WTC11 (cell line): Measurements from ENCODE around the gene ATF7IP. TPM values are rescaled to one million over a fixed set of nuclear protein-coding genes. Genes with fewer than 3 reads are reported as not detected.

Experiments
- ATAC-seq: fragments of 200-7000 bp; cut with Tn5 transposase; 2 replicates; pipeline ENCODE4 v1.10.0; 2021; ENCODE audit warnings: mild to moderate bottlenecking, moderate library complexity
- CTCF ChIA-PET: fragments of 300-600 bp; sonication (Branson Sonifier 250); formaldehyde crosslinking; loops from one replicate; lab custom pipeline; 2021; ENCODE audit warnings: antibody characterized with exemption; lab: Charles Lee
- POLR2A ChIA-PET: fragments of 350-600 bp; sonication (Branson Sonifier 250); formaldehyde crosslinking; loops from one replicate; lab custom pipeline; 2021; ENCODE audit warnings: antibody characterized with exemption; lab: Charles Lee
- DNase-seq: peaks from one replicate; pipeline ENCODE4 v3.0.0; 2021; ENCODE audit warnings: low spot score
- H3K27ac Mint-ChIP-seq: 2 replicates; pipeline ENCODE4 v1.8.0; 2021; ENCODE audit warnings: mixed read lengths
- H3K27me3 Mint-ChIP-seq: 2 replicates; pipeline ENCODE4 v1.8.0; 2021; ENCODE audit warnings: low read depth, mild to moderate bottlenecking, moderate library complexity, mixed read lengths
- H3K36me3 Mint-ChIP-seq: 2 replicates; pipeline ENCODE4 v1.8.0; 2021; ENCODE audit warnings: mixed read lengths
- H3K4me1 Mint-ChIP-seq: 2 replicates; pipeline ENCODE4 v1.8.0; 2022; ENCODE audit warnings: mixed read lengths
- H3K4me3 Mint-ChIP-seq: 2 replicates; pipeline ENCODE4 v1.8.0; 2021; ENCODE audit warnings: mild to moderate bottlenecking, moderate library complexity, mixed read lengths
- H3K9me3 Mint-ChIP-seq: 2 replicates; pipeline ENCODE4 v1.8.0; 2021; ENCODE audit warnings: mixed read lengths
- ELF4 ChIP-seq: sonication (generic); formaldehyde crosslinking; IDR thresholded peaks from 2 replicates; pipeline ENCODE4 v1.8.1; 2022; ENCODE audit warnings: low read depth, mild to moderate bottlenecking, moderate library complexity, missing genetic modification reagents
- FOXK1 ChIP-seq: sonication (generic); formaldehyde crosslinking; IDR thresholded peaks from 2 replicates; pipeline ENCODE4 v1.8.0; 2022; ENCODE audit warnings: mild to moderate bottlenecking, moderate library complexity, missing genetic modification reagents
- GABPB1 ChIP-seq: sonication (generic); formaldehyde crosslinking; IDR thresholded peaks from 2 replicates; pipeline ENCODE4 v1.8.1; 2023; ENCODE audit warnings: mild to moderate bottlenecking, missing genetic modification reagents
- GTF2I ChIP-seq: fragments of 250-450 bp; sonication (Bioruptor Pico); conservative IDR thresholded peaks from 2 replicates; pipeline ENCODE4 v1.4.0; 2021; ENCODE audit warnings: mild to moderate bottlenecking
- JUN ChIP-seq: sonication (generic); formaldehyde crosslinking; IDR thresholded peaks from 2 replicates; pipeline ENCODE4 v1.8.0; 2023; ENCODE audit warnings: mild to moderate bottlenecking, missing genetic modification reagents
- NFE2L1 ChIP-seq: sonication (generic); formaldehyde crosslinking; IDR thresholded peaks from 2 replicates; pipeline ENCODE4 v1.8.1; 2023; ENCODE audit warnings: missing genetic modification reagents
- NR1H2 ChIP-seq: sonication (generic); formaldehyde crosslinking; IDR thresholded peaks from 2 replicates; pipeline ENCODE4 v1.9.0; 2021; ENCODE audit warnings: mild to moderate bottlenecking, moderate library complexity, missing genetic modification reagents
- SOX15 ChIP-seq: fragments of 250-450 bp; sonication (Bioruptor Pico); IDR thresholded peaks from 2 replicates; pipeline ENCODE4 v1.9.0; 2021; ENCODE audit warnings: mild to moderate bottlenecking
- TCF7 ChIP-seq: sonication (generic); formaldehyde crosslinking; IDR thresholded peaks from 2 replicates; pipeline ENCODE4 v1.8.0; 2022; ENCODE audit warnings: mild to moderate bottlenecking, low read depth, missing genetic modification reagents, moderate library complexity
- TEAD1 ChIP-seq: sonication (generic); formaldehyde crosslinking; IDR thresholded peaks from 2 replicates; pipeline ENCODE4 v1.8.0; 2022; ENCODE audit warnings: mild to moderate bottlenecking, missing genetic modification reagents
- ZNF317 ChIP-seq: sonication (generic); formaldehyde crosslinking; IDR thresholded peaks from 2 replicates; pipeline ENCODE4 v1.8.1; 2023; ENCODE audit warnings: low read depth, mild to moderate bottlenecking, moderate library complexity, missing genetic modification reagents, borderline replicate concordance
- total RNA-seq: library from RNA; stranded (reverse); gene quantifications from 3 replicates; pipeline ENCODE4 v1.2.3, GENCODE V29; 2021
- TF ChIP-seq, protein P1 (sequence below): sonication (generic); formaldehyde crosslinking; IDR thresholded peaks from 2 replicates; pipeline ENCODE4 v1.8.0; 2022; ENCODE audit warnings: mild to moderate bottlenecking, missing genetic modification reagents
- TF ChIP-seq, protein P2 (sequence below): fragments of 250-450 bp; sonication (Bioruptor Pico); IDR thresholded peaks from 2 replicates; pipeline ENCODE4 v2.1.2; 2022; ENCODE audit warnings: mild to moderate bottlenecking, moderate library complexity
- TF ChIP-seq, protein P3 (sequence below): fragments of 250-450 bp; sonication (Bioruptor Pico); IDR thresholded peaks from 2 replicates; pipeline ENCODE4 v1.9.0; 2021; ENCODE audit warnings: mild to moderate bottlenecking, borderline replicate concordance
- TF ChIP-seq, protein P4 (sequence below): fragments of 250-450 bp; sonication (Bioruptor Pico); IDR thresholded peaks from 2 replicates; pipeline ENCODE4 v1.9.0; 2021; ENCODE audit warnings: mild to moderate bottlenecking
- TF ChIP-seq, protein P5 (sequence below): fragments of 250-450 bp; sonication (Bioruptor Pico); IDR thresholded peaks from 2 replicates; pipeline ENCODE4 v1.9.0; 2021; ENCODE audit warnings: moderate library complexity, mild to moderate bottlenecking, inconsistent platforms, borderline replicate concordance
- TF ChIP-seq, protein P6 (sequence below): sonication (generic); formaldehyde crosslinking; IDR thresholded peaks from 2 replicates; pipeline ENCODE4 v1.8.1; 2022; ENCODE audit warnings: low read depth, missing genetic modification reagents, borderline replicate concordance
- TF ChIP-seq, protein P7 (sequence below): sonication (generic); formaldehyde crosslinking; conservative IDR thresholded peaks from 2 replicates; pipeline ENCODE4 v1.8.1; 2023; ENCODE audit warnings: mild to moderate bottlenecking, low read depth, missing genetic modification reagents, moderate library complexity
- TF ChIP-seq, protein P8 (sequence below): sonication (generic); formaldehyde crosslinking; IDR thresholded peaks from 2 replicates; pipeline ENCODE4 v1.8.1; 2023; ENCODE audit warnings: mild to moderate bottlenecking, moderate library complexity, missing genetic modification reagents

ATF7IP gene
- total RNA-seq, 1 experiment from 2014 or later, result 141 TPM

DNA sequence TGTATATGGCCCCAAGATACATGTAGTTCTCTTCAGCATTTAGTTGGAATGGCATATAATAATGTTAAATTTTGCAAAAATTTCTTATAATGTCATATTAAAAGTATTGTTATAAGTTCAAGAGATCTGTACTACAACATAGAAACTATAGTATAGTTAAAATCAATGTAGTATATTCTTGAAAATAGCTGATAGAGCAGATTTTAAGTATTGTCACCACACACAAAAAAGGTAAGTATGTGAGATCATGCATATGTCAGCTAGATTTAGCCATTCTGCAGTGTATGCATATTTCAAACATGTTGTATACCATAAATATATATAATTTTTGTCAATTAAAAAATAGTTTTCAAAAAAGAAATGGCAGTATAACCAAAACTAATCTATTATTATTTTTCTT lies 115.7 kb downstream of the ATF7IP start:
- ATAC-seq (no peak), DNase-seq (no peak)
- H3K36me3 Mint-ChIP-seq, result peaks cover 75% of the 10 kb centered on the region
- TF ChIP-seq, protein P1, sequence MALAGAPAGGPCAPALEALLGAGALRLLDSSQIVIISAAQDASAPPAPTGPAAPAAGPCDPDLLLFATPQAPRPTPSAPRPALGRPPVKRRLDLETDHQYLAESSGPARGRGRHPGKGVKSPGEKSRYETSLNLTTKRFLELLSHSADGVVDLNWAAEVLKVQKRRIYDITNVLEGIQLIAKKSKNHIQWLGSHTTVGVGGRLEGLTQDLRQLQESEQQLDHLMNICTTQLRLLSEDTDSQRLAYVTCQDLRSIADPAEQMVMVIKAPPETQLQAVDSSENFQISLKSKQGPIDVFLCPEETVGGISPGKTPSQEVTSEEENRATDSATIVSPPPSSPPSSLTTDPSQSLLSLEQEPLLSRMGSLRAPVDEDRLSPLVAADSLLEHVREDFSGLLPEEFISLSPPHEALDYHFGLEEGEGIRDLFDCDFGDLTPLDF, result no peak
- TF ChIP-seq GTF2I (no peak), JUN (no peak)
- TF ChIP-seq, protein P2, sequence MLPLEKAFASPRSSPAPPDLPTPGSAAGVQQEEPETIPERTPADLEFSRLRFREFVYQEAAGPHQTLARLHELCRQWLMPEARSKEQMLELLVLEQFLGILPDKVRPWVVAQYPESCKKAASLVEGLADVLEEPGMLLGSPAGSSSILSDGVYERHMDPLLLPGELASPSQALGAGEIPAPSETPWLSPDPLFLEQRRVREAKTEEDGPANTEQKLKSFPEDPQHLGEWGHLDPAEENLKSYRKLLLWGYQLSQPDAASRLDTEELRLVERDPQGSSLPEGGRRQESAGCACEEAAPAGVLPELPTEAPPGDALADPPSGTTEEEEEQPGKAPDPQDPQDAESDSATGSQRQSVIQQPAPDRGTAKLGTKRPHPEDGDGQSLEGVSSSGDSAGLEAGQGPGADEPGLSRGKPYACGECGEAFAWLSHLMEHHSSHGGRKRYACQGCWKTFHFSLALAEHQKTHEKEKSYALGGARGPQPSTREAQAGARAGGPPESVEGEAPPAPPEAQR (CRISPR knock-in tag), result no peak
- H3K27me3 Mint-ChIP-seq, result no peaks in the 10 kb centered on the region
- ChIA-PET POLR2A (no interaction called here), CTCF (no interaction called here)
- H3K4me3 Mint-ChIP-seq, result no peak overlapping the region
- H3K27ac Mint-ChIP-seq, result no peak overlapping the region
- no peaks in the 10 kb centered on the region for H3K9me3 Mint-ChIP-seq
- H3K4me1 Mint-ChIP-seq, result no peaks in the 10 kb centered on the region

DNA sequence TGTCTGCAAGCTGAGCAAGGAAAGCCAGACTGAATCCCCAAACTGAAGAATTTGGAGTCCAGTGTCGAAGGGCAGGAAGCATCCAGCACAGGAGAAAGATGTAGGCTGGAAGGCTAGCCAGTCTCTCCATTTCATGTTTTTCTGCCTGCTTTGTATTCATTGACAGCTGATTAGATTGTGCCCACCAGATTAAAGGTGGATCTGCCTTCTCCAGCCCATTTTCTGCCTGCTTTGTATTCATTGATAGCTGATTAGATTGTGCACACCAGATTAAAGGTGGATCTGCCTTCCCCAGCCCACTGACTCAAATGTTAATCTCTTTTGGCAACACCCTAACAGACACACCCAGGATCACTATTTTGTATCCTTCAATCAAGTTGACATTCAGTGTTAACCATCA lies 116.9 kb downstream of the ATF7IP start:
- Mint-ChIP-seq H3K27me3 (no peaks in the 10 kb centered on the region), H3K4me3 (no peak overlapping the region), H3K36me3 (peaks cover 83% of the 10 kb centered on the region), H3K27ac (no peak overlapping the region), H3K4me1 (no peaks in the 10 kb centered on the region), H3K9me3 (no peaks in the 10 kb centered on the region)
- TF ChIP-seq, protein P3, sequence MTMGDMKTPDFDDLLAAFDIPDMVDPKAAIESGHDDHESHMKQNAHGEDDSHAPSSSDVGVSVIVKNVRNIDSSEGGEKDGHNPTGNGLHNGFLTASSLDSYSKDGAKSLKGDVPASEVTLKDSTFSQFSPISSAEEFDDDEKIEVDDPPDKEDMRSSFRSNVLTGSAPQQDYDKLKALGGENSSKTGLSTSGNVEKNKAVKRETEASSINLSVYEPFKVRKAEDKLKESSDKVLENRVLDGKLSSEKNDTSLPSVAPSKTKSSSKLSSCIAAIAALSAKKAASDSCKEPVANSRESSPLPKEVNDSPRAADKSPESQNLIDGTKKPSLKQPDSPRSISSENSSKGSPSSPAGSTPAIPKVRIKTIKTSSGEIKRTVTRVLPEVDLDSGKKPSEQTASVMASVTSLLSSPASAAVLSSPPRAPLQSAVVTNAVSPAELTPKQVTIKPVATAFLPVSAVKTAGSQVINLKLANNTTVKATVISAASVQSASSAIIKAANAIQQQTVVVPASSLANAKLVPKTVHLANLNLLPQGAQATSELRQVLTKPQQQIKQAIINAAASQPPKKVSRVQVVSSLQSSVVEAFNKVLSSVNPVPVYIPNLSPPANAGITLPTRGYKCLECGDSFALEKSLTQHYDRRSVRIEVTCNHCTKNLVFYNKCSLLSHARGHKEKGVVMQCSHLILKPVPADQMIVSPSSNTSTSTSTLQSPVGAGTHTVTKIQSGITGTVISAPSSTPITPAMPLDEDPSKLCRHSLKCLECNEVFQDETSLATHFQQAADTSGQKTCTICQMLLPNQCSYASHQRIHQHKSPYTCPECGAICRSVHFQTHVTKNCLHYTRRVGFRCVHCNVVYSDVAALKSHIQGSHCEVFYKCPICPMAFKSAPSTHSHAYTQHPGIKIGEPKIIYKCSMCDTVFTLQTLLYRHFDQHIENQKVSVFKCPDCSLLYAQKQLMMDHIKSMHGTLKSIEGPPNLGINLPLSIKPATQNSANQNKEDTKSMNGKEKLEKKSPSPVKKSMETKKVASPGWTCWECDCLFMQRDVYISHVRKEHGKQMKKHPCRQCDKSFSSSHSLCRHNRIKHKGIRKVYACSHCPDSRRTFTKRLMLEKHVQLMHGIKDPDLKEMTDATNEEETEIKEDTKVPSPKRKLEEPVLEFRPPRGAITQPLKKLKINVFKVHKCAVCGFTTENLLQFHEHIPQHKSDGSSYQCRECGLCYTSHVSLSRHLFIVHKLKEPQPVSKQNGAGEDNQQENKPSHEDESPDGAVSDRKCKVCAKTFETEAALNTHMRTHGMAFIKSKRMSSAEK (CRISPR knock-in tag), result no peak
- TF ChIP-seq TEAD1 (no peak), NFE2L1 (CRISPR knock-in tag) (no peak), TCF7 (CRISPR knock-in tag) (no peak), NR1H2 (CRISPR knock-in tag) (no peak)
- CTCF ChIA-PET, result no interaction called here
- POLR2A ChIA-PET, result no interaction called here
- ATAC-seq (no peak), DNase-seq (no peak)

DNA sequence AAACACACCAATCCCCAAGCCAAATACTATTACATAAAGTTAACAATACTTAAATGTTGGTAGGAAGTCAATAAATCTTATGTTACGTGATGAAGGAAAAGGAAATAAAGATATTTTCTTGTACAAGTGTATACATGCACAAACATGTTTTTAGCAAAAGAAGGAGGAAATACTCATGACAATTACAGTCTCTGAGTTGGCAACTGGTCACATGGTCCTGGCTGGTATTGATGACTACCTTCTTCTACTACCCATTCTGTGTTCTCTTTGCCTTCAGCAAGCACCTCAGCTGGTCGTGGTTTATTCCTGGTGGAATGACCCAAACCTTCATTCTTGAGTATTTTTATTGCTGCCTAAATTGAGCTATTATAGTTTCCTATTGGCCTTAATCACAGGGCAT lies 117.4 kb downstream of the ATF7IP start:
- no peaks in the 10 kb centered on the region for H3K27me3 Mint-ChIP-seq
- ChIA-PET CTCF (no interaction called here), POLR2A (no interaction called here)
- H3K4me3 Mint-ChIP-seq, result no peak overlapping the region
- no peak overlapping the region for H3K27ac Mint-ChIP-seq
- no peaks in the 10 kb centered on the region for H3K9me3 Mint-ChIP-seq
- ATAC-seq (no peak), DNase-seq (no peak)
- H3K36me3 Mint-ChIP-seq, result peaks cover 86% of the 10 kb centered on the region
- no peaks in the 10 kb centered on the region for H3K4me1 Mint-ChIP-seq
- TF ChIP-seq, protein P4, sequence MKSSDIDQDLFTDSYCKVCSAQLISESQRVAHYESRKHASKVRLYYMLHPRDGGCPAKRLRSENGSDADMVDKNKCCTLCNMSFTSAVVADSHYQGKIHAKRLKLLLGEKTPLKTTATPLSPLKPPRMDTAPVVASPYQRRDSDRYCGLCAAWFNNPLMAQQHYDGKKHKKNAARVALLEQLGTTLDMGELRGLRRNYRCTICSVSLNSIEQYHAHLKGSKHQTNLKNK, result no peak
- TF ChIP-seq ZNF317 (CRISPR knock-in tag), result no peak
- no peak for TF ChIP-seq GABPB1 (CRISPR knock-in tag)
- TF ChIP-seq, protein P5, sequence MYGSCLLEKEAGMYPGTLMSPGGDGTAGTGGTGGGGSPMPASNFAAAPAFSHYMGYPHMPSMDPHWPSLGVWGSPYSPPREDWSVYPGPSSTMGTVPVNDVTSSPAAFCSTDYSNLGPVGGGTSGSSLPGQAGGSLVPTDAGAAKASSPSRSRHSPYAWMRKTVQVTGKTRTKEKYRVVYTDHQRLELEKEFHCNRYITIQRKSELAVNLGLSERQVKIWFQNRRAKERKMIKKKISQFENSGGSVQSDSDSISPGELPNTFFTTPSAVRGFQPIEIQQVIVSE (CRISPR knock-in tag), result no peak
- TF ChIP-seq, protein P6, sequence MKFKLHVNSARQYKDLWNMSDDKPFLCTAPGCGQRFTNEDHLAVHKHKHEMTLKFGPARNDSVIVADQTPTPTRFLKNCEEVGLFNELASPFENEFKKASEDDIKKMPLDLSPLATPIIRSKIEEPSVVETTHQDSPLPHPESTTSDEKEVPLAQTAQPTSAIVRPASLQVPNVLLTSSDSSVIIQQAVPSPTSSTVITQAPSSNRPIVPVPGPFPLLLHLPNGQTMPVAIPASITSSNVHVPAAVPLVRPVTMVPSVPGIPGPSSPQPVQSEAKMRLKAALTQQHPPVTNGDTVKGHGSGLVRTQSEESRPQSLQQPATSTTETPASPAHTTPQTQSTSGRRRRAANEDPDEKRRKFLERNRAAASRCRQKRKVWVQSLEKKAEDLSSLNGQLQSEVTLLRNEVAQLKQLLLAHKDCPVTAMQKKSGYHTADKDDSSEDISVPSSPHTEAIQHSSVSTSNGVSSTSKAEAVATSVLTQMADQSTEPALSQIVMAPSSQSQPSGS (CRISPR knock-in tag), result no peak
- TF ChIP-seq, protein P7, sequence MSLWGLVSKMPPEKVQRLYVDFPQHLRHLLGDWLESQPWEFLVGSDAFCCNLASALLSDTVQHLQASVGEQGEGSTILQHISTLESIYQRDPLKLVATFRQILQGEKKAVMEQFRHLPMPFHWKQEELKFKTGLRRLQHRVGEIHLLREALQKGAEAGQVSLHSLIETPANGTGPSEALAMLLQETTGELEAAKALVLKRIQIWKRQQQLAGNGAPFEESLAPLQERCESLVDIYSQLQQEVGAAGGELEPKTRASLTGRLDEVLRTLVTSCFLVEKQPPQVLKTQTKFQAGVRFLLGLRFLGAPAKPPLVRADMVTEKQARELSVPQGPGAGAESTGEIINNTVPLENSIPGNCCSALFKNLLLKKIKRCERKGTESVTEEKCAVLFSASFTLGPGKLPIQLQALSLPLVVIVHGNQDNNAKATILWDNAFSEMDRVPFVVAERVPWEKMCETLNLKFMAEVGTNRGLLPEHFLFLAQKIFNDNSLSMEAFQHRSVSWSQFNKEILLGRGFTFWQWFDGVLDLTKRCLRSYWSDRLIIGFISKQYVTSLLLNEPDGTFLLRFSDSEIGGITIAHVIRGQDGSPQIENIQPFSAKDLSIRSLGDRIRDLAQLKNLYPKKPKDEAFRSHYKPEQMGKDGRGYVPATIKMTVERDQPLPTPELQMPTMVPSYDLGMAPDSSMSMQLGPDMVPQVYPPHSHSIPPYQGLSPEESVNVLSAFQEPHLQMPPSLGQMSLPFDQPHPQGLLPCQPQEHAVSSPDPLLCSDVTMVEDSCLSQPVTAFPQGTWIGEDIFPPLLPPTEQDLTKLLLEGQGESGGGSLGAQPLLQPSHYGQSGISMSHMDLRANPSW, result no peak
- no peak for TF ChIP-seq FOXK1 (CRISPR knock-in tag)
- TF ChIP-seq, protein P8, sequence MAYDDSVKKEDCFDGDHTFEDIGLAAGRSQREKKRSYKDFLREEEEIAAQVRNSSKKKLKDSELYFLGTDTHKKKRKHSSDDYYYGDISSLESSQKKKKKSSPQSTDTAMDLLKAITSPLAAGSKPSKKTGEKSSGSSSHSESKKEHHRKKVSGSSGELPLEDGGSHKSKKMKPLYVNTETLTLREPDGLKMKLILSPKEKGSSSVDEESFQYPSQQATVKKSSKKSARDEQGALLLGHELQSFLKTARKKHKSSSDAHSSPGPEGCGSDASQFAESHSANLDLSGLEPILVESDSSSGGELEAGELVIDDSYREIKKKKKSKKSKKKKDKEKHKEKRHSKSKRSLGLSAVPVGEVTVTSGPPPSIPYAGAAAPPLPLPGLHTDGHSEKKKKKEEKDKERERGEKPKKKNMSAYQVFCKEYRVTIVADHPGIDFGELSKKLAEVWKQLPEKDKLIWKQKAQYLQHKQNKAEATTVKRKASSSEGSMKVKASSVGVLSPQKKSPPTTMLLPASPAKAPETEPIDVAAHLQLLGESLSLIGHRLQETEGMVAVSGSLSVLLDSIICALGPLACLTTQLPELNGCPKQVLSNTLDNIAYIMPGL (CRISPR knock-in tag), result no peak
- TF ChIP-seq ELF4 (CRISPR knock-in tag), result no peak
- no peak for TF ChIP-seq SOX15
